Tongue (tissue), 1 donor: ENCODE results near the gene NDN. TPM values are rescaled to one million over a fixed set of nuclear protein-coding genes. Genes with fewer than 3 reads are reported as not detected.

ENCODE experiments used
- total RNA-seq: library from RNA; depleted of rRNA; stranded (reverse); fragments of >200 nt; gene quantifications from one replicate; pipeline ENCODE4 v1.2.3, GENCODE V29; 2014

Gene NDN
- total RNA-seq, 1 donor from 2014 or later: 194 TPM

Other genes with a start within 250 kb of the NDN start
- gene GOLGA6L2, start 240.1 kb downstream of the NDN start, total RNA-seq: not detected
- 2.7 TPM for gene MKRN3, start 121.6 kb downstream of the NDN start, total RNA-seq
- gene MAGEL2, start 39.4 kb downstream of the NDN start, total RNA-seq: 6.4 TPM